Stimulated activated naive CD8-positive, alpha-beta T cell treated with anti-CD3 and anti-CD28 coated beads, Interleukin-15, Interleukin-2, amounts not matched to agents 100 U/mL and 50 U/mL, for 24 hours (primary cell): Measurements from ENCODE around the gene RNF141.
A peak's percentile ranks its signal among the peaks of the same experiment; 100 is the strongest.

ENCODE experiments used
- ATAC-seq: fragments of 150-1000 bp; cut with Tn5 transposase; one replicate; pipeline ENCODE4 v1.10.0; 2021
- DNase-seq: peaks from one replicate; pipeline ENCODE4 v3.0.0; 2021

Gene RNF141

GRCh38 chr11:10540915-10541560 is at the start of gene RNF141:
TSS of gene RNF141 (minus strand) at chr11:10541187. CDS start at chr11:10534158, 7,029 bp downstream.
- peak; percentile 99 for DNase-seq
- peak; percentile 98 for ATAC-seq

- no peak for ATAC-seq
- DNase-seq, result no peak
Measured at GRCh38 chr11:10590218-10590915, 49.4 kb upstream of the RNF141 start.

GRCh38 chr11:10588904-10589303 is 47.9 kb upstream of the RNF141 start:
- DNase-seq (no peak), ATAC-seq (no peak)

GRCh38 chr11:10587995-10588394 is 47.0 kb upstream of the RNF141 start:
- ATAC-seq (no peak), DNase-seq (no peak)

- DNase-seq (no peak), ATAC-seq (no peak)
Measured at GRCh38 chr11:10587388-10587787, 46.4 kb upstream of the RNF141 start.

- DNase-seq, result no peak
- no peak for ATAC-seq
Measured at GRCh38 chr11:10584071-10584501, 43.1 kb upstream of the RNF141 start.

- DNase-seq (no peak), ATAC-seq (peak; percentile 19)
Measured at GRCh38 chr11:10581481-10582019, 40.6 kb upstream of the RNF141 start.

- no peak for ATAC-seq
- DNase-seq, result no peak
Measured at GRCh38 chr11:10580623-10581022, 39.6 kb upstream of the RNF141 start.

GRCh38 chr11:10579700-10580099 is 38.7 kb upstream of the RNF141 start:
- ATAC-seq (no peak), DNase-seq (no peak)

GRCh38 chr11:10576035-10576398 is 35.0 kb upstream of the RNF141 start:
- ATAC-seq, result no peak
- DNase-seq, result no peak

GRCh38 chr11:10575346-10576034 is 34.5 kb upstream of the RNF141 start:
- no peak for ATAC-seq
- DNase-seq, result no peak

GRCh38 chr11:10573556-10573955 is 32.6 kb upstream of the RNF141 start:
- ATAC-seq (no peak), DNase-seq (no peak)

GRCh38 chr11:10573028-10573427 is 32.0 kb upstream of the RNF141 start:
- ATAC-seq (no peak), DNase-seq (no peak)

- no peak for DNase-seq
- no peak for ATAC-seq
Measured at GRCh38 chr11:10572533-10572932, 31.5 kb upstream of the RNF141 start.

- DNase-seq, result no peak
- ATAC-seq, result no peak
Measured at GRCh38 chr11:10568486-10568941, 27.5 kb upstream of the RNF141 start, which contains the start of gene LYVE1. TSS of gene LYVE1 (minus strand) at chr11:10568665. CDS start at chr11:10568532, 133 bp downstream.

GRCh38 chr11:10567446-10567845 is 26.5 kb upstream of the RNF141 start:
- ATAC-seq, result no peak
- no peak for DNase-seq

- ATAC-seq (no peak), DNase-seq (no peak)
Measured at GRCh38 chr11:10566257-10566957, 25.4 kb upstream of the RNF141 start.

- ATAC-seq (no peak), DNase-seq (no peak)
Measured at GRCh38 chr11:10565493-10565892, 24.5 kb upstream of the RNF141 start.

- no peak for DNase-seq
- no peak for ATAC-seq
Measured at GRCh38 chr11:10564696-10565318, 23.8 kb upstream of the RNF141 start.

- ATAC-seq, result no peak
- DNase-seq, result no peak
Measured at GRCh38 chr11:10564030-10564429, 23.0 kb upstream of the RNF141 start.

- no peak for DNase-seq
- ATAC-seq, result no peak
Measured at GRCh38 chr11:10561947-10562346, 21.0 kb upstream of the RNF141 start.
